Mucosa of gallbladder (tissue), 1 donor: ENCODE data around the gene FRAT1. TPM values are rescaled to one million over a fixed set of nuclear protein-coding genes. Genes with fewer than 3 reads are reported as not detected.
A peak's percentile ranks its signal among the peaks of the same experiment; 100 is the strongest.

Experiments
- DNase-seq: peaks from one replicate; pipeline ENCODE4 v3.0.0-alpha.2; 2020; ENCODE audit warnings: low spot score
- total RNA-seq: library from RNA; stranded (reverse); gene quantifications from one replicate; pipeline ENCODE4 v1.2.1, GENCODE V29; 2021
- donor health status: DM: no; HTN: no; CAD: no.

Gene FRAT1
- total RNA-seq, 1 donor from 2014 or later, result 9.4 TPM

- no peak for DNase-seq
These were observed 10.9 kb upstream of the FRAT1 start for GRCh38 chr10:97307866-97308780.

GRCh38 chr10:97311111-97311626, 7.9 kb upstream of the FRAT1 start:
- no peak for DNase-seq

GRCh38 chr10:97312897-97313296, 6.2 kb upstream of the FRAT1 start:
- DNase-seq, result no peak

GRCh38 chr10:97314671-97315070, 4.4 kb upstream of the FRAT1 start:
- no peak for DNase-seq

- DNase-seq, result peak; percentile 37
These were observed 804 bp downstream of the FRAT1 start for GRCh38 chr10:97319671-97320479.

GRCh38 chr10:97320480-97321031, 1.5 kb downstream of the FRAT1 start:
- no peak for DNase-seq

- DNase-seq, result peak; percentile 25
These were observed 2.1 kb downstream of the FRAT1 start for GRCh38 chr10:97321032-97321803.

GRCh38 chr10:97321804-97322190, 2.7 kb downstream of the FRAT1 start:
- no peak for DNase-seq

GRCh38 chr10:97323501-97323900, 4.4 kb downstream of the FRAT1 start:
- DNase-seq, result no peak

- DNase-seq, result no peak
These were observed 6.7 kb downstream of the FRAT1 start for GRCh38 chr10:97325754-97326153.

- DNase-seq, result peak; percentile 16
These were observed 8.6 kb downstream of the FRAT1 start for GRCh38 chr10:97327348-97328294.

- peak; percentile 52 for DNase-seq
These were observed 9.8 kb downstream of the FRAT1 start for GRCh38 chr10:97328646-97329453.

- no peak for DNase-seq
These were observed 10.7 kb downstream of the FRAT1 start for GRCh38 chr10:97329766-97330165.

GRCh38 chr10:97331153-97331703, 12.2 kb downstream of the FRAT1 start:
- no peak for DNase-seq

GRCh38 chr10:97332591-97333350, 13.7 kb downstream of the FRAT1 start:
- peak; percentile 61 for DNase-seq

- DNase-seq, result no peak
These were observed 14.2 kb downstream of the FRAT1 start for GRCh38 chr10:97333351-97333600.

- DNase-seq, result peak; percentile 40
These were observed 14.7 kb downstream of the FRAT1 start for GRCh38 chr10:97333601-97334369.
